Upper lobe of left lung (tissue), 6 donors: ENCODE results near the gene SCAMP2. TPM values are rescaled to one million over a fixed set of nuclear protein-coding genes. Genes with fewer than 3 reads are reported as not detected.

Source experiments
- ATAC-seq, 2 donors: fragments of 200-7000 bp; cut with Tn5 transposase; one replicate each; pipeline ENCODE4 v1.9.1; 2022; ENCODE audit warnings: mild to moderate bottlenecking in 2 of 2, moderate library complexity in 2 of 2; ENCODE audit not compliant: low FRiP score in 2 of 2
- DNase-seq, 2 donors: peaks; one replicate each; pipeline ENCODE4 v3.0.0-alpha.2; 2019 to 2020
- H3K27ac ChIP-seq, 4 donors: fragments of 200-600 bp; sonication (generic); one replicate each; pipeline ENCODE4 v1.5.1; 2016 to 2019
- H3K27me3 ChIP-seq, 4 donors: fragments of 200-600 bp; sonication (generic); one replicate each; pipeline ENCODE4 v1.5.1; 2017 to 2019
- H3K36me3 ChIP-seq, 4 donors: fragments of 200-600 bp; sonication (generic); one replicate each; pipeline ENCODE4 v1.5.1; 2016 to 2019
- H3K4me1 ChIP-seq, 4 donors: fragments of 200-600 bp; sonication (generic); one replicate each; pipeline ENCODE4 v1.5.1; 2018 to 2019
- H3K4me3 ChIP-seq, 4 donors: fragments of 200-600 bp; sonication (generic); one replicate each; pipeline ENCODE4 v1.5.1; 2017 to 2019; ENCODE audit warnings: mild to moderate bottlenecking in 2 of 4, moderate library complexity in 1 of 4
- H3K9me3 ChIP-seq, 4 donors: fragments of 200-600 bp; sonication (generic); one replicate each; pipeline ENCODE4 v1.5.1; 2018 to 2019
- EP300 ChIP-seq, 4 donors: sonication (generic); formaldehyde crosslinking; IDR thresholded peaks; one replicate each; pipeline ENCODE4 v1.5.1; 2017; ENCODE audit warnings: antibody characterized with exemption in 4 of 4, control low read depth in 2 of 4
- POLR2A ChIP-seq, 4 donors: fragments of 450-650 bp; IDR thresholded peaks; one replicate each; pipeline ENCODE4 v1.5.1; 2016 to 2017; ENCODE audit warnings: antibody characterized with exemption in 4 of 4, mild to moderate bottlenecking in 2 of 4
- POLR2AphosphoS5 ChIP-seq, 2 donors: sonication (generic); formaldehyde crosslinking; IDR thresholded peaks; one replicate each; pipeline ENCODE4 v1.5.1; 2017; ENCODE audit warnings: antibody characterized with exemption in 2 of 2
- WGBS, 2 donors: methylation state at CpG; one replicate each; pipeline ENCODE4 v1.1.5; 2017 to 2018; 5-methylcytosine and 5-hydroxymethylcytosine counted together
- total RNA-seq, 6 donors: library from RNA; depleted of rRNA in 4 of 6; stranded (reverse); fragments of >200 nt in 4 of 6; gene quantifications; one replicate each; pipeline versions ENCODE4 v1.1.0 to v1.2.1, GENCODE V29; 2016 to 2021
- TF ChIP-seq, protein P1 (sequence below), 6 experiments: fragments of 450-650 bp in 4 of 6; fragments of 200-600 bp in 2 of 6; sonication (generic) in 2 of 6; IDR thresholded peaks; one replicate each; pipeline ENCODE4 v1.5.1; 2016 to 2019; ENCODE audit warnings: antibody characterized with exemption in 6 of 6
- donor health status: DM: no; HTN: no; CAD: no; lungs with moderate emphysema.
- donor health status: DM: no; HTN: yes; CAD: no; lungs with severe emphysema.

Gene SCAMP2
- total RNA-seq, 6 donors from 2014 or later = 82.8 to 155 (median 130) TPM

DNA sequence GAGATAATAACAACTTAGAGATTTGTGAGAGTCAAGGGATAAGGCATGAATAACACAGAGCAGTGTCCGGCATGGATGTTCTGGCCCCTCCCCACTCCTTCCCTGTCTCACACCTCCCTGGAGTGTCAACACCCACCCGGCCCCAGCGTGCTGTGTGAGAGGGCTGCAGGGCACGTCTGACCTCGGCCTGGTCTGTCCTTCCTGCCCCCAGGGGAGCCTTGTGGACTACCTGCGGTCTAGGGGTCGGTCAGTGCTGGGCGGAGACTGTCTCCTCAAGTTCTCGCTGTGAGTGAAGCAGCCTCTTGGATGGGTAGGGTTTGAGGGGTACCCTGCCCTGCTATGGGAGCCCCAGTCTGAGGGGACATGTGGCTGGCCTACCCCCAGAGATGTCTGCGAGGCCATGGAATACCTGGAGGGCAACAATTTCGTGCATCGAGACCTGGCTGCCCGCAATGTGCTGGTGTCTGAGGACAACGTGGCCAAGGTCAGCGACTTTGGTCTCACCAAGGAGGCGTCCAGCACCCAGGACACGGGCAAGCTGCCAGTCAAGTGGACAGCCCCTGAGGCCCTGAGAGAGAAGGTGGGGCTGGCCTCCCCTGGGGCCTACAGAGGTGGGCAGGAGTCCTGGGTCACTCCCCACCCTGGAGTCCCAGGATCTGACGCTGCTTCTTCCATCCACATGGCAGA, 71.7 kb downstream of the SCAMP2 start:
- WGBS, 2 donors = 85 to 87% methylated on average over 10 to 15 of the region's 18 CpGs
- Histone ChIP-seq H3K36me3 (peaks cover 11 to 66% (median 54%) of the 10 kb centered on the region in 4 donors), H3K27me3 (no peaks in the 10 kb centered on the region), H3K27ac (no peak overlapping the region), H3K9me3 (no peaks in the 10 kb centered on the region), H3K4me1 (peaks cover 6 to 22% (median 13%) of the 10 kb centered on the region in 4 donors), H3K4me3 (no peak overlapping the region)
- DNase-seq (no peak), ATAC-seq (no peak)
- TF ChIP-seq POLR2A (IDR thresholded peaks at IDR 0.05) (no peak), POLR2AphosphoS5 (IDR thresholded peaks at IDR 0.05) (no peak), EP300 (IDR thresholded peaks at IDR 0.05) (no peak)
- TF ChIP-seq, protein P1, sequence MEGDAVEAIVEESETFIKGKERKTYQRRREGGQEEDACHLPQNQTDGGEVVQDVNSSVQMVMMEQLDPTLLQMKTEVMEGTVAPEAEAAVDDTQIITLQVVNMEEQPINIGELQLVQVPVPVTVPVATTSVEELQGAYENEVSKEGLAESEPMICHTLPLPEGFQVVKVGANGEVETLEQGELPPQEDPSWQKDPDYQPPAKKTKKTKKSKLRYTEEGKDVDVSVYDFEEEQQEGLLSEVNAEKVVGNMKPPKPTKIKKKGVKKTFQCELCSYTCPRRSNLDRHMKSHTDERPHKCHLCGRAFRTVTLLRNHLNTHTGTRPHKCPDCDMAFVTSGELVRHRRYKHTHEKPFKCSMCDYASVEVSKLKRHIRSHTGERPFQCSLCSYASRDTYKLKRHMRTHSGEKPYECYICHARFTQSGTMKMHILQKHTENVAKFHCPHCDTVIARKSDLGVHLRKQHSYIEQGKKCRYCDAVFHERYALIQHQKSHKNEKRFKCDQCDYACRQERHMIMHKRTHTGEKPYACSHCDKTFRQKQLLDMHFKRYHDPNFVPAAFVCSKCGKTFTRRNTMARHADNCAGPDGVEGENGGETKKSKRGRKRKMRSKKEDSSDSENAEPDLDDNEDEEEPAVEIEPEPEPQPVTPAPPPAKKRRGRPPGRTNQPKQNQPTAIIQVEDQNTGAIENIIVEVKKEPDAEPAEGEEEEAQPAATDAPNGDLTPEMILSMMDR (IDR thresholded peaks at IDR 0.05) = no peak

GRCh38 chr15:74800559-74801094, 72.5 kb downstream of the SCAMP2 start:
- H3K36me3 ChIP-seq = peaks cover 11 to 66% (median 54%) of the 10 kb centered on the region in 4 donors
- ATAC-seq (peak; percentile 8 to 23), DNase-seq (peak in 1 of 2 donors; percentile 75)
- no peak overlapping the region for H3K4me3 ChIP-seq
- peaks cover 6 to 22% (median 13%) of the 10 kb centered on the region in 4 donors for H3K4me1 ChIP-seq
- WGBS, 2 donors = 77 to 95% methylated on average over 4 to 20 of the region's 20 CpGs
- H3K9me3 ChIP-seq = no peaks in the 10 kb centered on the region
- no peaks in the 10 kb centered on the region for H3K27me3 ChIP-seq
- TF ChIP-seq POLR2AphosphoS5 (IDR thresholded peaks at IDR 0.05) (no peak), EP300 (IDR thresholded peaks at IDR 0.05) (no peak), POLR2A (IDR thresholded peaks at IDR 0.05) (no peak)
- TF ChIP-seq, protein P1 (IDR thresholded peaks at IDR 0.05) = no peak
- H3K27ac ChIP-seq = peak overlapping the region; percentile 4 to 80 (median 60)

- Histone ChIP-seq H3K27me3 (no peaks in the 10 kb centered on the region), H3K36me3 (peaks cover 11 to 66% (median 54%) of the 10 kb centered on the region in 4 donors), H3K4me3 (no peak overlapping the region), H3K9me3 (no peaks in the 10 kb centered on the region), H3K4me1 (peaks cover 6 to 26% (median 13%) of the 10 kb centered on the region in 4 donors), H3K27ac (peak overlapping the region; percentile 46 to 80 (median 60))
- DNase-seq = peak; percentile 91 to 95
- TF ChIP-seq, protein P1 (IDR thresholded peaks at IDR 0.05) = peak; percentile 97 to 99 (median 98)
- TF ChIP-seq EP300 (IDR thresholded peaks at IDR 0.05) (no peak), POLR2AphosphoS5 (IDR thresholded peaks at IDR 0.05) (peak; percentile 32 to 66), POLR2A (IDR thresholded peaks at IDR 0.05) (no peak)
- WGBS, 2 donors = 18 to 44% methylated on average over 4 to 18 of the region's 18 CpGs
- ATAC-seq = peak; percentile 94 to 95
Measured at GRCh38 chr15:74799856-74800558, 73.2 kb downstream of the SCAMP2 start.

DNA sequence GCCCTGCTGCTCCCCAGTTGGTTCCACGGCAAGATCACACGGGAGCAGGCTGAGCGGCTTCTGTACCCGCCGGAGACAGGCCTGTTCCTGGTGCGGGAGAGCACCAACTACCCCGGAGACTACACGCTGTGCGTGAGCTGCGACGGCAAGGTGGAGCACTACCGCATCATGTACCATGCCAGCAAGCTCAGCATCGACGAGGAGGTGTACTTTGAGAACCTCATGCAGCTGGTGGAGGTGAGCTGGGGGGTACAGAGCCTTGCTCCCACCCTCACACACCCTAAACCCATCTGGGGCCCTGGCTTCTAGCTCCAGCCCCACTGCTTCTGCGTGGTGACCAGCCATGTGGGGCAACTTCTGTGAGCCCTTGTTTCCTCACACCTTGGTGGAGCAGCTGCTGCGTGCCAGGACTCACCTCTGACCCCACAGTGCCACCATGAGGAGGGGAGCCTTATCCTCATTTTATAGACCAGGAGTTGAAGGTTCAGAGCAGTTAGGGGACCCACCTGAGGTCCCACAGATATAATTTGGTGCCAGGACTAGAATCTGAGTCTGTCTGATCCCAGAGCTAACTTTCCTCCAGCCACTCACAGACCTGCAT, 73.8 kb downstream of the SCAMP2 start:
- H3K9me3 ChIP-seq = no peaks in the 10 kb centered on the region
- no peak overlapping the region for H3K4me3 ChIP-seq
- peaks cover 11 to 65% (median 54%) of the 10 kb centered on the region in 4 donors for H3K36me3 ChIP-seq
- 80 to 90% methylated on average over 5 to 16 of the region's 16 CpGs for WGBS, 2 donors
- peaks cover 6 to 33% (median 13%) of the 10 kb centered on the region in 4 donors for H3K4me1 ChIP-seq
- ATAC-seq (no peak), DNase-seq (no peak)
- H3K27ac ChIP-seq = peak overlapping the region; percentile 46 to 80 (median 60)
- no peak for TF ChIP-seq EP300 (IDR thresholded peaks at IDR 0.05)
- no peak for TF ChIP-seq POLR2A (IDR thresholded peaks at IDR 0.05)
- TF ChIP-seq POLR2AphosphoS5 (IDR thresholded peaks at IDR 0.05) = no peak
- TF ChIP-seq, protein P1 (IDR thresholded peaks at IDR 0.05) = no peak
- H3K27me3 ChIP-seq = no peaks in the 10 kb centered on the region
